Prostate gland (tissue), 2 donors: ENCODE results near the gene KCNN3. TPM values are rescaled to one million over a fixed set of nuclear protein-coding genes. Genes with fewer than 3 reads are reported as not detected.

Experiments used
- DNase-seq: peaks from one replicate; pipeline ENCODE4 v3.0.0-alpha.2; 2019; ENCODE audit warnings: low spot score
- H3K27ac ChIP-seq, 2 donors: fragments of 200-600 bp; sonication (generic); 2 replicates each; pipeline ENCODE4 v1.5.1; 2017 to 2019
- H3K27me3 ChIP-seq: fragments of 200-600 bp; sonication (generic); replicated peaks from 2 replicates; pipeline ENCODE4 v1.5.1; 2019; ENCODE audit not compliant: insufficient read depth
- H3K36me3 ChIP-seq, 2 donors: fragments of 200-600 bp; sonication (generic); 1 replicate in 1 of 2; 2 replicates in 1 of 2; pipeline versions ENCODE4 v1.5.1 to v1.8.1; 2017 to 2019
- H3K4me1 ChIP-seq: fragments of 200-600 bp; sonication (generic); replicated peaks from 2 replicates; pipeline ENCODE4 v1.5.1; 2019
- H3K4me3 ChIP-seq, 2 donors: fragments of 200-600 bp; sonication (generic); 2 replicates each; pipeline ENCODE4 v1.5.1; 2017 to 2019
- H3K9me3 ChIP-seq: fragments of 200-600 bp; sonication (generic); 2 replicates; pipeline ENCODE4 v1.5.1; 2017
- POLR2A ChIP-seq: fragments of 450-650 bp; IDR thresholded peaks from one replicate; pipeline ENCODE4 v1.6.1; 2016; ENCODE audit warnings: antibody characterized with exemption, mild to moderate bottlenecking
- POLR2AphosphoS5 ChIP-seq: sonication (generic); formaldehyde crosslinking; IDR thresholded peaks from one replicate; pipeline ENCODE4 v1.6.1; 2017; ENCODE audit warnings: antibody characterized with exemption
- WGBS: methylation state at CpG from one replicate; pipeline ENCODE4 v1.1.5; 2018; 5-methylcytosine and 5-hydroxymethylcytosine counted together
- intact Hi-C: fragments of 100-400 bp; cut with DNase I; formaldehyde crosslinking; loops from one replicate; pipeline ENCODE4 v1.14.2; 2022
- total RNA-seq, 2 donors: library from RNA; depleted of rRNA; stranded (reverse); fragments of >200 nt; gene quantifications; one replicate each; pipeline ENCODE4 v1.1.0, GENCODE V29; 2016
- TF ChIP-seq, protein P1 (sequence below), 4 experiments: fragments of 200-600 bp in 2 of 4; fragments of 450-650 bp in 2 of 4; sonication (generic) in 2 of 4; IDR thresholded peaks; 1 replicate in 3 of 4; 2 replicates in 1 of 4; pipeline ENCODE4 v1.5.1; 2016 to 2019; ENCODE audit warnings: antibody characterized with exemption in 4 of 4, mild to moderate bottlenecking in 2 of 4, moderate library complexity in 2 of 4

KCNN3 gene
- total RNA-seq, 2 donors from 2014 or later, result 1.2 to 3.0 TPM

DNA sequence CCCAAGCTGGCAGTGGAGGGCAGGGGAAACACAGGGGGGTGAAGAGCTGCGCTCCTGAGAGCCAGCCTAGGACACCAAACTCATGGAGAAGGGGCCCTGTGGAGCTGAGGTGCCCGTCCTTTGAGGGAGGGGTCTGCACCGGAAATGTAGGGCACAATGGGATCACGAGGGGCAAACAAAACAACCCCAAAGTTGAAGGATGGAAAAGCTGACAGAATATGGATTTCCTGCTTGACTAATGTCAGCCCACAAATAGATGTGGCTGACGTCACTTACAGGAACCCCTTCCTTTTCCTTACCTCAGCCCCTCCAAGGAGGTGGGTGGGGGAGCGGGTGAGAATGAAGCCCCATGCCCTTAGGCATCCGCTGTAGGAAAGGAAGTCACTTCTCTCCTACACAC lies 110.9 kb downstream of the KCNN3 start:
- Histone ChIP-seq H3K36me3 (no peaks in the 10 kb centered on the region), H3K9me3 (no peaks in the 10 kb centered on the region), H3K4me3 (no peak overlapping the region), H3K27ac (no peak overlapping the region), H3K27me3 (no peaks in the 10 kb centered on the region), H3K4me1 (no peaks in the 10 kb centered on the region)
- intact Hi-C loops, result no loop called here
- 79% methylated on average over 7 of the region's 7 CpGs for WGBS
- TF ChIP-seq, protein P1, sequence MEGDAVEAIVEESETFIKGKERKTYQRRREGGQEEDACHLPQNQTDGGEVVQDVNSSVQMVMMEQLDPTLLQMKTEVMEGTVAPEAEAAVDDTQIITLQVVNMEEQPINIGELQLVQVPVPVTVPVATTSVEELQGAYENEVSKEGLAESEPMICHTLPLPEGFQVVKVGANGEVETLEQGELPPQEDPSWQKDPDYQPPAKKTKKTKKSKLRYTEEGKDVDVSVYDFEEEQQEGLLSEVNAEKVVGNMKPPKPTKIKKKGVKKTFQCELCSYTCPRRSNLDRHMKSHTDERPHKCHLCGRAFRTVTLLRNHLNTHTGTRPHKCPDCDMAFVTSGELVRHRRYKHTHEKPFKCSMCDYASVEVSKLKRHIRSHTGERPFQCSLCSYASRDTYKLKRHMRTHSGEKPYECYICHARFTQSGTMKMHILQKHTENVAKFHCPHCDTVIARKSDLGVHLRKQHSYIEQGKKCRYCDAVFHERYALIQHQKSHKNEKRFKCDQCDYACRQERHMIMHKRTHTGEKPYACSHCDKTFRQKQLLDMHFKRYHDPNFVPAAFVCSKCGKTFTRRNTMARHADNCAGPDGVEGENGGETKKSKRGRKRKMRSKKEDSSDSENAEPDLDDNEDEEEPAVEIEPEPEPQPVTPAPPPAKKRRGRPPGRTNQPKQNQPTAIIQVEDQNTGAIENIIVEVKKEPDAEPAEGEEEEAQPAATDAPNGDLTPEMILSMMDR (IDR thresholded peaks at IDR 0.05), result no peak
- TF ChIP-seq POLR2AphosphoS5, result no peak
- no peak for TF ChIP-seq POLR2A
- no peak for DNase-seq

DNA sequence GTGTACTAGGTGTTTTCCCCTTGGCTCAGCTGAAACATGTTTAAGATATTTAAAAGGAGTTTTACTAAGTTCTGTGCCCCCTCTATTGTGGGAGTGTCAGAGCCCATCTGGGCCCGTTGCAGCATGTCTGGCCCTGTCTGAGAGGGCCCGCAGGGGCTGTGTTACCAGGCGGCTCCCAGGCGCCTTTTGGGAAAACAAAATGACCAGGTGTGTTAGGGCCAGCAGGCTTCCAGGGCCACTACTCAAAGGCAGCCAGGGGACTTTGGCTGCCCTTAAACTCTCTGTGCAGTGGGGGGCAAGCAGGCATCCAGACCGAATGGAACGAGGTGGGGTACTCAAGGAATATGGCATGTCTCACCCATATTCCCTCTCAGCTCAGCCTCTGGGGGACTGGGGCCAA lies 111.7 kb downstream of the KCNN3 start:
- no peak for TF ChIP-seq POLR2AphosphoS5
- TF ChIP-seq, protein P1 (IDR thresholded peaks at IDR 0.05), result no peak
- TF ChIP-seq POLR2A, result no peak
- intact Hi-C loops, result no loop called here
- 55% methylated on average over 6 of the region's 6 CpGs for WGBS

DNA sequence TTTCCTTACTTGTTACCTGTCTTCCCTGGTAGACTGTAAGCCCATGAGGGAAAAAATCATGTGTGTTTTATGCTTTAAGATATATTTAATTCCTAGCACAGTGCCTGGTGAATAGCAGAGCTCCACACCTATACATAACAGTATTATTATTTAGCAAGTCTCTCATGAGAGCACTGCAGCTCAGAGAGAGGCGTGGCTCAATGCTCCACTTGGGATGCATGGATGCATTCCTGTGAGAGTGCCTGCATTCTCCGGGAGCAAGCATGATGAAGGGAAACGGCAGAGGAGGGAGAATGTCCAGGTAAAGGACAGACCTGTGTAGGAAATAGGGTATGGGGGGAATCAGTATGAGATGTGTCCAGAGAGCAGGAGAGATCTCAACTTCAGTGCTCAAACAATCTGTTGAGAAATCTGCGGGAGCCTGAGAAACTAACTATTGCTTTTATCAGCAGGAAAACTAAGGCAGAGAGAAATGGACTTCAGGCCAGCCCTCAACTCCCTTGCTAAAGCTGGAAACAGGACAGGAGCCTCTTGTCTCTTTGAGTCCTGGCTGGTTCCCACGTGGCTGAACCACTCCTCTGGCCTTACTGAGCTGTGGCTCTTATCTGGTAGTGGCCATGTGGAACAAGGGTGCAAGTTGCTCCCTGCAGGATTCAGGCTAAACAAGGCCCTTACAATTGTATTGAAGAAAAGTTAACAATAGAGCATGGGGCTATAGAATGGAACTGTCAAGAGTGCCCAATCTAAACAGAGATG lies 113.1 kb downstream of the KCNN3 start:
- Histone ChIP-seq H3K27me3 (no peaks in the 10 kb centered on the region), H3K4me1 (no peaks in the 10 kb centered on the region), H3K27ac (no peak overlapping the region), H3K9me3 (no peaks in the 10 kb centered on the region), H3K36me3 (no peaks in the 10 kb centered on the region), H3K4me3 (no peak overlapping the region)
- TF ChIP-seq, protein P1 (IDR thresholded peaks at IDR 0.05), result no peak
- intact Hi-C loops, result no loop called here
- DNase-seq, result no peak
- 80% methylated on average over 5 of the region's 5 CpGs for WGBS

More for the DNA sequence above, 111.7 kb downstream of the KCNN3 start:
- no peaks in the 10 kb centered on the region for H3K36me3 ChIP-seq
- no peak overlapping the region for H3K4me3 ChIP-seq
- no peak overlapping the region for H3K27ac ChIP-seq
- no peaks in the 10 kb centered on the region for H3K9me3 ChIP-seq
- no peaks in the 10 kb centered on the region for H3K4me1 ChIP-seq
- no peaks in the 10 kb centered on the region for H3K27me3 ChIP-seq
- no peak for DNase-seq

DNA sequence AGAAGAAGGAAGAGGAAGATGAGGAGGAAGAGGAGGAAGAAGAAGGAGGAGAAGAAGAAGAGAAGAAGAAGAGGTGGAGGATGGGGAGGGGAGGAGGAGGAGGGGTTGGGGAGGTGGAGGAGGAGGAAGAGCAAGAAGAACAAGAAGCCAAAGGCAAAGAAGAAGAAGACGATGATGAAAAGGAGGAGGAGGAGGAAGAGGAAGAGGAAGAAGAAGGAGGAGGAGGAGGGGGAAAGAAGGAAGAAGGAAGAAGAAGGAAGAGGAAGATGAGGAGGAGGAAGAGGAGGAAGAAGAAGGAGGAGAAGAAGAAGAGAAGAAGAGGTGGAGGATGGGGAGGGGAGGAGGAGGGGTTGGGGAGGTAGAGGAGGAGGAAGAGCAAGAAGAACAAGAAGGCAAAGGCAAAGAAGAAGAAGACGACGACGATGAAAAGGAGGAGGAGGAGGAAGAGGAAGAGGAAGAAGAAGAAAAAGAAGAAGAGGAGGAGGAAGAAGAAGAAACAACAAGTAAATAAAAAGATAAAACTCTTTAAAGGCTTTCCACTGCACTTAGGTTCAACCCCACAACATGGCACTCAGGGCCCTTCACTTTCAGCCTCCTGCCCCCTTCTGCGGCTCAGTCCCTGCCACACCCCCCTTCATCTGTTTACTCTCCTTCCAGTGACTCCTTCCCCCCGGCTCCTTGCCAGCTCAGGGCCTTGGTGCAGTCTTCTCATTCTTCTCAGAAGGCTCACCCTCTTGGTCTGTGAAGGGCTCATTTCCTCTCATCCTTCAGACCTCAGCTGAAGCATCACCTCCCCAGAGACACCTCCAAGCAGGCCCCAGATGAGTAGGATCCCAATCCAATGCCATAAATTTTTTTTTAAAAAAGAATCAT lies 114.0 kb downstream of the KCNN3 start:
- intact Hi-C loops, result no loop called here
- Histone ChIP-seq H3K27ac (no peak overlapping the region), H3K27me3 (no peaks in the 10 kb centered on the region), H3K4me3 (no peak overlapping the region), H3K9me3 (no peaks in the 10 kb centered on the region), H3K4me1 (no peaks in the 10 kb centered on the region), H3K36me3 (no peaks in the 10 kb centered on the region)
- DNase-seq, result no peak
- WGBS, result 77% methylated on average over 6 of the region's 6 CpGs
- TF ChIP-seq, protein P1 (IDR thresholded peaks at IDR 0.05), result no peak
- TF ChIP-seq POLR2AphosphoS5 (no peak), POLR2A (no peak)
